Lower leg skin (tissue), 3 donors: ENCODE data around the gene NBEA.

Experiments
- CTCF ChIP-seq, 3 donors: fragments of 450-650 bp; IDR thresholded peaks; one replicate each; pipeline ENCODE4 v1.5.1; 2016; ENCODE audit warnings: antibody characterized with exemption in 3 of 3, mild to moderate bottlenecking in 3 of 3, moderate library complexity in 2 of 3
- POLR2A ChIP-seq, 2 donors: fragments of 450-650 bp; IDR thresholded peaks; one replicate each; pipeline ENCODE4 v1.6.1; 2016 to 2017; ENCODE audit warnings: antibody characterized with exemption in 2 of 2, mild to moderate bottlenecking in 1 of 2, moderate library complexity in 1 of 2

- TF ChIP-seq POLR2A (IDR thresholded peaks at IDR 0.05) (no peak), CTCF (IDR thresholded peaks at IDR 0.05) (no peak)
Measured at GRCh38 chr13:35646056-35646774, 704.1 kb downstream of the NBEA start.
